Activated T-cell treated with anti-CD3 and anti-CD28 coated beads, Interleukin-2, amount 50 U/mL, for 48 hours (primary cell): ENCODE measurements around the gene METRN.
A peak's percentile ranks its signal among the peaks of the same experiment; 100 is the strongest.

Experiments
- DNase-seq, 2 experiments: peaks; one replicate each; pipeline ENCODE4 v3.0.0-alpha.2; 2020

The METRN gene

GRCh38 chr16:725463-726187 lies 10.7 kb downstream of the METRN start:
- DNase-seq, result no peak

GRCh38 chr16:726188-726437 lies 11.2 kb downstream of the METRN start:
- no peak for DNase-seq

GRCh38 chr16:726438-727290 lies 11.7 kb downstream of the METRN start, which contains the start of the genes CCDC78 and HAGHL:
TSS of gene CCDC78 (minus strand) at chr16:726443. CDS start at chr16:726367, 76 bp downstream.
TSS of gene HAGHL (plus strand) at chr16:727106. CDS start at chr16:727510, 404 bp downstream.
- peak; percentile 77 to 78 for DNase-seq

- peak; percentile 51 to 59 for DNase-seq
Measured at GRCh38 chr16:727291-727977, 12.5 kb downstream of the METRN start.

GRCh38 chr16:728131-728889 lies 13.4 kb downstream of the METRN start:
- DNase-seq, result peak; percentile 73 to 78

GRCh38 chr16:728890-729744 lies 14.2 kb downstream of the METRN start:
- peak; percentile 35 for DNase-seq

GRCh38 chr16:729768-730665 lies 15.1 kb downstream of the METRN start:
- DNase-seq, result peak; percentile 19 to 27

GRCh38 chr16:730666-731509 lies 16.0 kb downstream of the METRN start:
- peak; percentile 24 to 25 for DNase-seq

- no peak for DNase-seq
Measured at GRCh38 chr16:732332-732731, 17.4 kb downstream of the METRN start.

- DNase-seq, result no peak
Measured at GRCh38 chr16:732936-733335, 18.0 kb downstream of the METRN start.

GRCh38 chr16:733382-734207 lies 18.7 kb downstream of the METRN start:
- DNase-seq, result peak; percentile 64 to 65

GRCh38 chr16:734208-734980 lies 19.5 kb downstream of the METRN start:
- DNase-seq, result no peak

GRCh38 chr16:734981-735881 lies 20.3 kb downstream of the METRN start:
- peak; percentile 42 to 47 for DNase-seq

GRCh38 chr16:735982-736453 lies 21.1 kb downstream of the METRN start:
- DNase-seq, result peak; percentile 77 to 83

- no peak for DNase-seq
Measured at GRCh38 chr16:736936-737481, 22.1 kb downstream of the METRN start.
